HEK293 (cell line): Measurements from ENCODE around the gene ABI3BP.

Source experiments
- CTCF ChIA-PET: fragments of 350-600 bp; formaldehyde crosslinking; extraction: SDS; loops from one replicate; lab custom pipeline; 2021; ENCODE audit warnings: antibody characterized with exemption; lab: Yijun Ruan, JAX
- POLR2A ChIA-PET: fragments of 300-600 bp; formaldehyde crosslinking; extraction: SDS; loops from one replicate; lab custom pipeline; 2020; ENCODE audit warnings: antibody characterized with exemption, inconsistent platforms; lab: Yijun Ruan, JAX
- H3K27ac ChIP-seq: fragments of 200-500 bp; sonication (Bioruptor generic); 2 replicates; pipeline ENCODE4 v1.5.1; 2014; ENCODE audit warnings: low read depth, low read length, control low read depth, inconsistent platforms; ENCODE audit errors: extremely low read depth
- H3K36me3 ChIP-seq, 2 experiments: fragments of 200-500 bp in 1 of 2; sonication (Bioruptor generic) in 1 of 2; 1 replicate in 1 of 2; 2 replicates in 1 of 2; pipeline ENCODE4 v1.5.1; 2014 to 2017; ENCODE audit warnings: inconsistent platforms in 2 of 2, low read length in 2 of 2; ENCODE audit not compliant: control insufficient read depth in 2 of 2, insufficient read depth in 1 of 2
- H3K4me1 ChIP-seq: fragments of 200-500 bp; sonication (Bioruptor generic); 2 replicates; pipeline ENCODE4 v1.5.1; 2014; ENCODE audit warnings: mild to moderate bottlenecking, low read length, inconsistent platforms; ENCODE audit not compliant: control insufficient read depth, insufficient read depth
- H3K4me3 ChIP-seq: 2 replicates; pipeline ENCODE4 v1.5.1; 2011; ENCODE audit warnings: low read depth, mild to moderate bottlenecking, control low read depth, low read length, moderate library complexity
- H3K9me3 ChIP-seq: fragments of 200-500 bp; sonication (Bioruptor generic); 2 replicates; pipeline ENCODE4 v1.5.1; 2014; ENCODE audit warnings: low read depth, low read length, inconsistent platforms; ENCODE audit not compliant: control insufficient read depth, insufficient read depth
- KLF17 ChIP-seq: fragments of 450-650 bp; formaldehyde crosslinking; IDR thresholded peaks from 2 replicates; pipeline ENCODE4 v1.5.1; 2016; ENCODE audit warnings: missing biosample characterization, missing genetic modification characterization
- KLF7 ChIP-seq: fragments of 450-650 bp; formaldehyde crosslinking; IDR thresholded peaks from 2 replicates; pipeline ENCODE4 v1.5.1; 2016; ENCODE audit warnings: missing biosample characterization, missing genetic modification characterization, borderline replicate concordance
- PBX3 ChIP-seq: sonication (generic); formaldehyde crosslinking; IDR thresholded peaks from 2 replicates; pipeline ENCODE4 v1.8.1; 2022; ENCODE audit warnings: mild to moderate bottlenecking, moderate library complexity, missing genetic modification reagents
- TCF7L2 ChIP-seq: IDR thresholded peaks from 2 replicates; pipeline ENCODE4 v1.6.1; 2011; ENCODE audit warnings: low read depth, mild to moderate bottlenecking, inconsistent platforms, low read length, moderate library complexity, borderline replicate concordance
- ZFHX2 ChIP-seq: fragments of 450-650 bp; formaldehyde crosslinking; conservative IDR thresholded peaks from 2 replicates; pipeline ENCODE4 v1.5.1; 2016; ENCODE audit warnings: missing biosample characterization, missing genetic modification characterization
- ZNF221 ChIP-seq: fragments of 450-650 bp; formaldehyde crosslinking; IDR thresholded peaks from 2 replicates; pipeline ENCODE4 v1.5.1; 2017; ENCODE audit warnings: missing biosample characterization, missing genetic modification characterization, borderline replicate concordance
- ZNF37A ChIP-seq: fragments of 450-650 bp; IDR thresholded peaks from 2 replicates; pipeline ENCODE4 v1.5.1; 2018; ENCODE audit warnings: missing biosample characterization, missing genetic modification characterization
- ZNF449 ChIP-seq: fragments of 450-650 bp; formaldehyde crosslinking; IDR thresholded peaks from 2 replicates; pipeline ENCODE4 v1.5.1; 2017; ENCODE audit warnings: missing biosample characterization, mild to moderate bottlenecking, missing genetic modification characterization, moderate library complexity
- ZNF518A ChIP-seq: fragments of 450-650 bp; formaldehyde crosslinking; conservative IDR thresholded peaks from 2 replicates; pipeline ENCODE4 v1.5.1; 2016; ENCODE audit warnings: low read depth, missing biosample characterization, missing genetic modification characterization
- ZNF548 ChIP-seq: fragments of 450-650 bp; formaldehyde crosslinking; IDR thresholded peaks from 2 replicates; pipeline ENCODE4 v1.5.1; 2016; ENCODE audit warnings: missing biosample characterization, missing genetic modification characterization
- ZNF623 ChIP-seq: fragments of 450-650 bp; formaldehyde crosslinking; IDR thresholded peaks from 2 replicates; pipeline ENCODE4 v1.5.1; 2016; ENCODE audit warnings: missing biosample characterization, missing genetic modification characterization
- ZNF747 ChIP-seq: fragments of 450-650 bp; formaldehyde crosslinking; IDR thresholded peaks from 2 replicates; pipeline ENCODE4 v1.5.1; 2016; ENCODE audit warnings: missing biosample characterization, missing genetic modification characterization
- ZNF791 ChIP-seq: fragments of 450-650 bp; formaldehyde crosslinking; IDR thresholded peaks from 2 replicates; pipeline ENCODE4 v1.5.1; 2016; ENCODE audit warnings: missing biosample characterization, missing genetic modification characterization
- ZSCAN5A ChIP-seq: fragments of 450-650 bp; formaldehyde crosslinking; IDR thresholded peaks from 2 replicates; pipeline ENCODE4 v1.5.1; 2016; ENCODE audit warnings: missing biosample characterization, missing genetic modification characterization
- TF ChIP-seq, protein P1 (sequence below): fragments of 450-650 bp; formaldehyde crosslinking; IDR thresholded peaks from 2 replicates; pipeline ENCODE4 v1.5.1; 2016; ENCODE audit warnings: missing biosample characterization, missing genetic modification characterization, borderline replicate concordance
- TF ChIP-seq, protein P2 (sequence below): fragments of 450-650 bp; formaldehyde crosslinking; IDR thresholded peaks from 2 replicates; pipeline ENCODE4 v1.5.1; 2016; ENCODE audit warnings: missing biosample characterization, missing genetic modification characterization

The ABI3BP gene

DNA sequence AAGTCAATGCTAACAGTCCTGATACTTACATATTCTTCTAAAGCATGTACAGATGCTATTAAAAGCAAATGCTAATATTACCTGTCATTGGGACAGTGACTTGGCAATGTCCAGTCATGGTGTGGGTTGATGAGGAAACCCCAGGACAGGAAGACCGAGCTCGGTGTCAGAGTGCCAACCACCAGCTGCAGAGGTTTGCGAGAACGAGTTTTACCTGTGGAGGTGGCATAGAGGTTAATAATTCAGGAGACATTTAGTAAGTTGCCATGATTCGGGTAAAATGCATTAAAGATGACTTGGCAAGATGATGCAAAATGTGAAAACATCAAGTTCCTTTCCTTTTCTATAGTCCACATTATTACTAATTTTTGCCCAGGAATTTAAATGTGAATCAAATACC is 94.5 kb downstream of the ABI3BP start:
- no peaks in the 10 kb centered on the region for H3K9me3 ChIP-seq
- ChIA-PET CTCF (interaction anchor here (0.7 to 1.1 kb wide), 2 partner anchors 297 to 1591 kb away, joined by 3 to 4 read pairs; no protein-coding TSS in a partner anchor), POLR2A (no interaction called here)
- H3K4me1 ChIP-seq, result no peaks in the 10 kb centered on the region
- H3K4me3 ChIP-seq, result no peak overlapping the region
- no peak for TF ChIP-seq ZNF623
- TF ChIP-seq ZSCAN5A, result no peak
- no peak for TF ChIP-seq PBX3 (CRISPR knock-in tag)
- TF ChIP-seq ZNF221 (tag by site-specific recombination), result no peak
- no peak for TF ChIP-seq ZNF548 (tag by site-specific recombination)
- TF ChIP-seq ZNF747 (tag by site-specific recombination), result no peak
- TF ChIP-seq, protein P1, sequence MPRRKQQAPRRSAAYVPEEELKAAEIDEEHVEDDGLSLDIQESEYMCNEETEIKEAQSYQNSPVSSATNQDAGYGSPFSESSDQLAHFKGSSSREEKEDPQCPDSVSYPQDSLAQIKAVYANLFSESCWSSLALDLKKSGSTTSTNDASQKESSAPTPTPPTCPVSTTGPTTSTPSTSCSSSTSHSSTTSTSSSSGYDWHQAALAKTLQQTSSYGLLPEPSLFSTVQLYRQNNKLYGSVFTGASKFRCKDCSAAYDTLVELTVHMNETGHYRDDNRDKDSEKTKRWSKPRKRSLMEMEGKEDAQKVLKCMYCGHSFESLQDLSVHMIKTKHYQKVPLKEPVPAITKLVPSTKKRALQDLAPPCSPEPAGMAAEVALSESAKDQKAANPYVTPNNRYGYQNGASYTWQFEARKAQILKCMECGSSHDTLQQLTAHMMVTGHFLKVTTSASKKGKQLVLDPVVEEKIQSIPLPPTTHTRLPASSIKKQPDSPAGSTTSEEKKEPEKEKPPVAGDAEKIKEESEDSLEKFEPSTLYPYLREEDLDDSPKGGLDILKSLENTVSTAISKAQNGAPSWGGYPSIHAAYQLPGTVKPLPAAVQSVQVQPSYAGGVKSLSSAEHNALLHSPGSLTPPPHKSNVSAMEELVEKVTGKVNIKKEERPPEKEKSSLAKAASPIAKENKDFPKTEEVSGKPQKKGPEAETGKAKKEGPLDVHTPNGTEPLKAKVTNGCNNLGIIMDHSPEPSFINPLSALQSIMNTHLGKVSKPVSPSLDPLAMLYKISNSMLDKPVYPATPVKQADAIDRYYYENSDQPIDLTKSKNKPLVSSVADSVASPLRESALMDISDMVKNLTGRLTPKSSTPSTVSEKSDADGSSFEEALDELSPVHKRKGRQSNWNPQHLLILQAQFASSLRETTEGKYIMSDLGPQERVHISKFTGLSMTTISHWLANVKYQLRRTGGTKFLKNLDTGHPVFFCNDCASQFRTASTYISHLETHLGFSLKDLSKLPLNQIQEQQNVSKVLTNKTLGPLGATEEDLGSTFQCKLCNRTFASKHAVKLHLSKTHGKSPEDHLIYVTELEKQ (tag by site-specific recombination), result no peak
- no peak for TF ChIP-seq ZFHX2 (tag by site-specific recombination)
- TF ChIP-seq ZNF518A (tag by site-specific recombination), result no peak
- TF ChIP-seq, protein P2, sequence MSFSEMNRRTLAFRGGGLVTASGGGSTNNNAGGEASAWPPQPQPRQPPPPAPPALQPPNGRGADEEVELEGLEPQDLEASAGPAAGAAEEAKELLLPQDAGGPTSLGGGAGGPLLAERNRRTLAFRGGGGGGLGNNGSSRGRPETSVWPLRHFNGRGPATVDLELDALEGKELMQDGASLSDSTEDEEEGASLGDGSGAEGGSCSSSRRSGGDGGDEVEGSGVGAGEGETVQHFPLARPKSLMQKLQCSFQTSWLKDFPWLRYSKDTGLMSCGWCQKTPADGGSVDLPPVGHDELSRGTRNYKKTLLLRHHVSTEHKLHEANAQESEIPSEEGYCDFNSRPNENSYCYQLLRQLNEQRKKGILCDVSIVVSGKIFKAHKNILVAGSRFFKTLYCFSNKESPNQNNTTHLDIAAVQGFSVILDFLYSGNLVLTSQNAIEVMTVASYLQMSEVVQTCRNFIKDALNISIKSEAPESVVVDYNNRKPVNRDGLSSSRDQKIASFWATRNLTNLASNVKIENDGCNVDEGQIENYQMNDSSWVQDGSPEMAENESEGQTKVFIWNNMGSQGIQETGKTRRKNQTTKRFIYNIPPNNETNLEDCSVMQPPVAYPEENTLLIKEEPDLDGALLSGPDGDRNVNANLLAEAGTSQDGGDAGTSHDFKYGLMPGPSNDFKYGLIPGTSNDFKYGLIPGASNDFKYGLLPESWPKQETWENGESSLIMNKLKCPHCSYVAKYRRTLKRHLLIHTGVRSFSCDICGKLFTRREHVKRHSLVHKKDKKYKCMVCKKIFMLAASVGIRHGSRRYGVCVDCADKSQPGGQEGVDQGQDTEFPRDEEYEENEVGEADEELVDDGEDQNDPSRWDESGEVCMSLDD (tag by site-specific recombination), result no peak
- TF ChIP-seq ZNF37A, result no peak
- TF ChIP-seq TCF7L2, result no peak
- TF ChIP-seq ZNF791 (tag by site-specific recombination), result no peak
- TF ChIP-seq KLF7 (tag by site-specific recombination), result no peak
- TF ChIP-seq ZNF449 (tag by site-specific recombination), result no peak
- no peak for TF ChIP-seq KLF17 (tag by site-specific recombination)
- H3K27ac ChIP-seq, result no peak overlapping the region
- no peaks in the 10 kb centered on the region for H3K36me3 ChIP-seq
